Fibroblast of pulmonary artery (primary cell): ENCODE results near the gene GUSB.
"Not testable (repeated sequence)": the region's sequence is repeated elsewhere in the genome, so short reads cannot be mapped to it uniquely, and the experiment has no call there.

Experiments
- DNase-seq: peaks from one replicate; pipeline ENCODE4 v3.0.0-alpha.2; 2010; ENCODE audit warnings: low read depth
- H3K4me3 ChIP-seq: replicated peaks from 2 replicates; pipeline ENCODE4 v1.5.1; 2011; ENCODE audit warnings: low read depth, mild to moderate bottlenecking, control low read depth, low read length, moderate library complexity
- TF ChIP-seq, protein P1 (sequence below): IDR thresholded peaks from 2 replicates; pipeline ENCODE4 v1.5.1; 2011; ENCODE audit warnings: mild to moderate bottlenecking, control low read depth, low read length, inconsistent platforms; ENCODE audit errors: missing control alignments

Gene GUSB

DNA sequence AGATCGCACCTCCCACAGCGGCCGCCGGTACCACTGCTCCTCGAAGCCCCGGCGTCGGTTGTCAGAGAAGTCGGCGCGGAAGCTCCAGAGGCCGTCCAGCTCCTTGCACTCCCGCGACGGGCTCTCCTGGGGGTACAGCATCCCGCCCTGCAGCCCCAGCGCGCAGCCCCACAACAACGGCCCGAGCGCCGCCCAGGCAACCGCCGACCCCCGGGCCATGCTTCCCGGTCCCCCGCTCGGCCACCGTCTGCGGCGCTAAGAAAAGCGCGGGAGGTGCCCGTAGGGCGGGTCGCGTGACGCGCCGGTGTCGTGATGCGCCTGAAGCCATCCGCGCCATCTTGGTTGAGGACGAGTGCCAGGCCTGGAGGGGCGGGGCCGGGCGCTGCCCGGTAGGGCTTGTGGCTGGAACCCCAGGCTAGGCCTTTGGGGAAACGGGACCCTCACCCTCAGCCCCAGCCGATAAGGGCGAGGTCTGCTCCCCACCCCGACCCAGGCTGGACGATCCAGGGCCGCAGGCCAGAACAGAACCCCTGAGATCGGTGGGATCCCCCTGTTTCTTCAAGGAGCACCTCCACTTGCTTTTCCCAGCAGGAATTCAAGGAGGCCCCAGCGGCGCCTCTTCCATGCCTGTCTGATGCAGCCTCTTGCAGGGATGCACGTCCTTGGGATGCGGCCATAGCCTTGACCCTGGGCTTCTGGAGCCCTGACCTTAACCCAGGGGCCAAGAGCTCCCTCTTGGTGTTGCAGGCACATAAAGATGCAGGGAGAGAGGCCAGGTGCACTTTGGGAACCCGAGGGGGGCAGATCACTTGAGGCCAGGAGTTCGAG, at the start of gene GUSB:
GUSB (minus strand) TSS at position 249 of the 828 bp plus-strand sequence; CDS start at position 219, 30 bp downstream.
- TF ChIP-seq, protein P1, sequence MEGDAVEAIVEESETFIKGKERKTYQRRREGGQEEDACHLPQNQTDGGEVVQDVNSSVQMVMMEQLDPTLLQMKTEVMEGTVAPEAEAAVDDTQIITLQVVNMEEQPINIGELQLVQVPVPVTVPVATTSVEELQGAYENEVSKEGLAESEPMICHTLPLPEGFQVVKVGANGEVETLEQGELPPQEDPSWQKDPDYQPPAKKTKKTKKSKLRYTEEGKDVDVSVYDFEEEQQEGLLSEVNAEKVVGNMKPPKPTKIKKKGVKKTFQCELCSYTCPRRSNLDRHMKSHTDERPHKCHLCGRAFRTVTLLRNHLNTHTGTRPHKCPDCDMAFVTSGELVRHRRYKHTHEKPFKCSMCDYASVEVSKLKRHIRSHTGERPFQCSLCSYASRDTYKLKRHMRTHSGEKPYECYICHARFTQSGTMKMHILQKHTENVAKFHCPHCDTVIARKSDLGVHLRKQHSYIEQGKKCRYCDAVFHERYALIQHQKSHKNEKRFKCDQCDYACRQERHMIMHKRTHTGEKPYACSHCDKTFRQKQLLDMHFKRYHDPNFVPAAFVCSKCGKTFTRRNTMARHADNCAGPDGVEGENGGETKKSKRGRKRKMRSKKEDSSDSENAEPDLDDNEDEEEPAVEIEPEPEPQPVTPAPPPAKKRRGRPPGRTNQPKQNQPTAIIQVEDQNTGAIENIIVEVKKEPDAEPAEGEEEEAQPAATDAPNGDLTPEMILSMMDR: no peak

DNA sequence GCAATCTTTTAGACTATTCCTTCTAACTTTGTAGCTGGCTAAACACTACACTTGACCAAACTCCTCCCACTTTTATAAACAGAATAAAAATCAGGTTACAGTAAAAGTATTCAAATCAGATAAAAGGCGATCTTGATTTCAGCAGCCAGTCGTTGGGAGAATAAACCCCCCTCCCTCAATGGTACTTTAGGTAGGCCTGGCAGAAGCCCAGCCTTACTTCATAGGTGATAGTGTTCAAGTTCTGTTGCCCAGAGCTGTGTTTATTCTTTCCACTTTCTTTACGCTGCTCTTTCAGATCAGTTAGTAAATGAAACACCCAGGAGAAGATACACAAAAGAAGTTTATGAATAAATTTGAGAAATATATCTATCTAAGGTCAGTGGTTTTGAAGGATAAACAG, 46.3 kb upstream of the GUSB start:
- not testable (repeated sequence) for H3K4me3 ChIP-seq

More for the DNA sequence above, at the start of gene GUSB:
- H3K4me3 ChIP-seq: peak within 1 kb of the TSS; percentile 74
- peak; percentile 88 for DNase-seq

DNA sequence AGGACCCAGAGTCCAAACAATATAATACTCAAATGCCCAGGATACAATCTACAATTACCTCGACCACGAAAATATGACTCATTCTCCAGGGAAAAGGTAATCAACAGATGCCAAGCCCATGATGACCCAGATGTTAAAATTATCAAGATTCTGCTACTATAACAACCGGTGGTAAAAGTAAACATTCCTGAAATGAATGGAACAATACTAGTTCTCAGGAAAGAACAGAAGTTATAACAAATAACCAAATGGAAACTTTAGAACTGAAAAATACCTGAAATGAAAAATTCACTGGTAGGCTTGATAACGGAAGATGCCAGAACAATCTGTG, 34.1 kb upstream of the GUSB start:
- DNase-seq: peak; percentile 33
- TF ChIP-seq, protein P1: no peak
- no peak overlapping the region for H3K4me3 ChIP-seq

More for the DNA sequence above, 46.3 kb upstream of the GUSB start:
- not testable (repeated sequence) for DNase-seq

DNA sequence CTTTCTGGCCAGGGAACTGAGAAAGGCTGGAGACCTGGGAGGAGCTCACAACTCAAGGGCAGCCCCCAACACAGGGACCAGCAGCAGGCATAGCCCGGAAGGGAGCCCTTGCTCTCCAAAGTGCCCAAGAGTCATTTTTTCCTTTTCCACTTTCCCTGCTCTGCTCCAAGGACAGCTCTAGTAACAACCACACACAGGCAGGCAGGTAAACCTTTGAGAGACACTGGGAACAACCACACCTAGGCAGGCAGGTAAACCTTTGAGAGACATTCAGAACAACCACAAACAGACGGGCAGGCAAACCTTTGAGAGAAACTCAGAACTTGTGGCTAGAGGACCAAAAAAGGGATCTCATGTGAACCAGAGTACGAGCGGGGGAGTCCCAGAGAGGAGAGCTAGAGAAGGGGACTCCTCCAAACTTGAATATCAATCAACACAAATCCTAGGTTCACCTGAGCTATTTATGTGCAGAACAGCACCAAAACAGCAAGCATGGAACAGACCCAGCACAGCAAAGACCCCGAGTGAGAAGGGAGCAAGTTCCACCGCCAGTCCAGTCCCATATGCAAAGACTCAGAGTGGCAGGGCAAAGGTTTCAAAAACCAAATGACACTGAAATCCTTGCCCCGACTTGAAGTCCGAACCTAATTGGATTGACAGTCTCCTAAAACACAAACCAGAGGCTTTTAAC, 33.6 kb upstream of the GUSB start:
- DNase-seq: no peak
- no peak overlapping the region for H3K4me3 ChIP-seq
- TF ChIP-seq, protein P1: no peak

DNA sequence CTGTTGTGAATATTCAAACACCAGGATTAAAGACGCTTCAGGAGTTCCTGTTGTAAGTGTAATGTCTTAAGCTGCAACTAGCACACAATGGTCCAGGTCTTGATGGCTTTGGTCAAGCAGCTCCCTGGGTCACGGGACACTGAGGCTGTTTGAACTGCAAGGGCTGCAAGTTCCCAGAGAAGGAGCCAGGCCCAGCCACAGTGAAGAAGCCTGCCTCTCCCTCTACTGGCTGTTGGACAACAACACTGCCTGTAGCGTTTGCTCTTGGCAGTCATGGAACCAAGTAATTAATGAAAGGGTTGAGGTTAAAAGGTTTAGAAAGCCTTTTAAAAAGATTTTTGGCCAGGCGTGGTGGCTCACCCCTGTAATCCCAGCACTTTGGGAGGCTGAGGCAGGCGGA, 31.9 kb upstream of the GUSB start:
- TF ChIP-seq, protein P1: peak; percentile 79
- peak; percentile 74 for DNase-seq
- H3K4me3 ChIP-seq: no peak overlapping the region

DNA sequence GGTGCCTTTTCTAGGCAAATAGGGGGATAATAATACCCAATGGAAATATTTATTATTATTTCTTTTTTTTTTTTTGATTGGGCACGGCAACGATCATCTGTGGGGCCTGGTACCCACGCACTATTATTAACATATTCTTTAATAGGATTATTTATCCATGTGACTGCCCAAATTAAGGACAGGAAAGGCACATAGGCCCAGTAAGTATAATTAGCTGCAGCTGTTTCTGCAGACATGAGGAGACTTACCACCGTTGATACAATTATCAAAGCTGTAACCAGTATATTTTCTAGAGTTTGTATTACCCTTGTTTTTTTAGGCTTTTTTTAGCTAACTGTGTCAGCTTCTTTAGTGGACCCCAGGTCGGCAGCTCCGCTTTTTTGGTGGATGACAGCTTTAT, 25.2 kb upstream of the GUSB start:
- no peak overlapping the region for H3K4me3 ChIP-seq
- DNase-seq: no peak
- TF ChIP-seq, protein P1: no peak

DNA sequence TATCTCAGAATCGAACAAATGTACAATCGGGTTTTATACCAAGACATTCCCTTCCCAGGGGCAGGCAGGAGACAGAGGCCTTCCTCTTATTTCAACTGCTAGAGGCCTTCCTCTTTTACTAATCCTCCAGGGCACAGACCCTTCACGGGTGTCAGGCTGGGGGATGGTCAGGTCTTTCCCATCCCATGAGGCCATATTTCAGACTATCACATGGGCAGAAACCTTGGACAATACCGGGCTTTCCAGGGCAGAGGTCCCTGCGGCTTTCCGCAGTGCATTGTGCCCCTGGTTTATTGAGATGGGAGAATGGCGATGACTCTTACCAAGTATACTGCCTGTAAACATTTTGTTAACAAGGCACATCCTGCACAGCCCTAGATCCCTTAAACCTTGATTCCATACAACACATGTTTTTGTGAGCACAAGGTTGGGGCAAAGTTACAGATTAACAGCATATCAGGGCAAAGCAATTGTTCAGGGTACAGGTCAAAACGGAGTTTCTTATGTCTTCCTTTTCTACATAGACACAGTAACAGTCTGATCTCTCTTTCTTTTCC, 23.2 kb upstream of the GUSB start:
- not testable (repeated sequence) for DNase-seq, H3K4me3 ChIP-seq

DNA sequence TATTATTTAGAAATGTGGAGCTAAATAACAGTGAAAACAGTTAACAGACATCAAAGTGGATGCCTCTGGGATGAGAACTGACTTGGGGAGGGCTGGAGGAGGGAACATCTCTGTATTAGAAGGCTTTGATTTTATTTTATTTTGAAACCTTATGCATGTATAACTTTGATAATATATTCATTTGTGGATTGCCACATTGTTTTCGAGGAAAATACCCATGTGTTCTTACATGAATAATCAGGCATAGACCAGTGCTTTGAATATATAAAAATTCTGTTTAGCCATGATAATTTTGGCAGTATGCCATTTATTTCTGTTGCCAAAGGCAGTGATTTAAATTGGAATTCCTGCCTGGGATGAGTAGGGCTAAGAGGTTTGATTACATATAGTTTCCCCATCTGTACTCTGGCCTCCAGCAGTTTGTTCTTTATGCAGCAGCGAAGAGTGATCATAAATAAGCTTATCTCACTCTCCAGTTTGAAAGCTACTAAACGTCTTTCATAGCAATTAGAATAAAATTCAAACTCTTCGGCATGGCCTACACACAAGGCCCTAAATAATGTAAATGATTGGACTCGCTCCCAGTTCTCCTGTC, 18.9 kb upstream of the GUSB start:
- DNase-seq, H3K4me3 ChIP-seq: not testable (repeated sequence)

DNA sequence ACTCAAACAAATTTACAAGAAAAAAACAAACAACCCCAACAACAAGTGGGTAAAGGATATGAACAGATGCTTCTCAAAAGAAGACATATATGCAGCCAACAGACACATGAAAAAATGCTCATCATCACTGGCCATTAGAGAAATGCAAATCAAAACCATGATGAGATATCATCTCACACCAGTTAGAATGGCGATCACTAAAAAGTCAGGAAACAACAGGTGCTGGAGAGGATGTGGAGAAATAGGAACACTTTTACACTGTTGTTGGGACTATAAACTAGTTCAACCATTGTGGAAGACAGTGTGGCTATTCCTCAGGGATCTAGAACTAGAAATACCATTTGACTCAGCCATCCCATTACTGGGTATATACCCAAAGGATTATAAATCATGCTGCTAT, 13.0 kb upstream of the GUSB start:
- H3K4me3 ChIP-seq, DNase-seq: not testable (repeated sequence)
